GM12892 (cell line): ENCODE measurements around the gene IGSF21.

Experiments used
- DNase-seq: peaks from one replicate; pipeline ENCODE4 v3.0.0; 2011; ENCODE audit not compliant: insufficient read length
- FAIRE-seq: peaks from 2 replicates; lab custom pipeline; 2011; peaks lifted over from hg19 to GRCh38; lab: Jason Lieb, UNC
- POLR2A ChIP-seq: IDR thresholded peaks from 2 replicates; pipeline ENCODE4 v1.6.1; 2011; ENCODE audit warnings: low read depth, low read length, control low read depth
- POLR2AphosphoS5 ChIP-seq: IDR thresholded peaks from 2 replicates; pipeline ENCODE4 v1.6.1; 2011; ENCODE audit warnings: low read depth, low read length, control low read depth
- TAF1 ChIP-seq: IDR thresholded peaks from 2 replicates; pipeline ENCODE4 v1.6.1; 2011; ENCODE audit warnings: low read depth, mild to moderate bottlenecking, control low read depth, low read length, borderline replicate concordance

Gene IGSF21

GRCh38 chr1:18175051-18175450 lies 67.5 kb downstream of the IGSF21 start:
- no peak for FAIRE-seq
- TF ChIP-seq TAF1: no peak
- TF ChIP-seq POLR2A: no peak
- TF ChIP-seq POLR2AphosphoS5: no peak

GRCh38 chr1:18175530-18176377 lies 68.2 kb downstream of the IGSF21 start:
- TF ChIP-seq TAF1: no peak
- DNase-seq (no peak), FAIRE-seq (no peak)

More at GRCh38 chr1:18175051-18175450, 67.5 kb downstream of the IGSF21 start:
- no peak for DNase-seq

GRCh38 chr1:18176619-18177018 lies 69.0 kb downstream of the IGSF21 start:
- DNase-seq (no peak), FAIRE-seq (no peak)
- TF ChIP-seq POLR2A (no peak), POLR2AphosphoS5 (no peak), TAF1 (no peak)

- no peak for FAIRE-seq
- TF ChIP-seq TAF1: no peak
- no peak for TF ChIP-seq POLR2AphosphoS5
- TF ChIP-seq POLR2A: no peak
- DNase-seq: peak; percentile 29
These were observed 70.5 kb downstream of the IGSF21 start for GRCh38 chr1:18178111-18178510.

GRCh38 chr1:18179009-18179408 lies 71.4 kb downstream of the IGSF21 start:
- TF ChIP-seq TAF1 (no peak), POLR2AphosphoS5 (no peak), POLR2A (no peak)
- no peak for FAIRE-seq
- no peak for DNase-seq

- no peak for DNase-seq
- TF ChIP-seq POLR2AphosphoS5 (no peak), POLR2A (no peak), TAF1 (no peak)
- no peak for FAIRE-seq
These were observed 75.0 kb downstream of the IGSF21 start for GRCh38 chr1:18182398-18183160.

GRCh38 chr1:18183533-18183932 lies 75.9 kb downstream of the IGSF21 start:
- DNase-seq (no peak), FAIRE-seq (no peak)
- no peak for TF ChIP-seq TAF1
- TF ChIP-seq POLR2AphosphoS5: no peak
- no peak for TF ChIP-seq POLR2A

- no peak for FAIRE-seq
- DNase-seq: no peak
- TF ChIP-seq TAF1 (no peak), POLR2AphosphoS5 (no peak), POLR2A (no peak)
These were observed 79.5 kb downstream of the IGSF21 start for GRCh38 chr1:18187054-18187453.

- FAIRE-seq: no peak
- TF ChIP-seq POLR2AphosphoS5 (no peak), POLR2A (no peak)
These were observed 81.4 kb downstream of the IGSF21 start for GRCh38 chr1:18188820-18189517.

GRCh38 chr1:18190598-18190997 lies 83.0 kb downstream of the IGSF21 start:
- TF ChIP-seq POLR2A (no peak), POLR2AphosphoS5 (no peak), TAF1 (no peak)

More at GRCh38 chr1:18188820-18189517, 81.4 kb downstream of the IGSF21 start:
- DNase-seq: no peak

GRCh38 chr1:18191037-18191436 lies 83.4 kb downstream of the IGSF21 start:
- no peak for FAIRE-seq
- no peak for TF ChIP-seq POLR2A
- TF ChIP-seq POLR2AphosphoS5: no peak
- no peak for TF ChIP-seq TAF1
- no peak for DNase-seq

More at GRCh38 chr1:18190598-18190997, 83.0 kb downstream of the IGSF21 start:
- no peak for DNase-seq
- FAIRE-seq: no peak

- TF ChIP-seq TAF1: no peak
- no peak for TF ChIP-seq POLR2A
- no peak for TF ChIP-seq POLR2AphosphoS5
- DNase-seq (no peak), FAIRE-seq (no peak)
These were observed 84.0 kb downstream of the IGSF21 start for GRCh38 chr1:18191481-18192155.
